ENCODE data around the gene PZP. TPM values are rescaled to one million over a fixed set of nuclear protein-coding genes. Genes with fewer than 3 reads are reported as not detected.

Gene PZP
- polyA plus RNA-seq, 1 donor (not counting 4 experiments of a cell fraction or from before 2014, with no cell fraction given): not detected

- H3K9me1 ChIP-seq (ENCODE audit: control insufficient read depth, extremely low read depth, insufficient read depth, low read length): no peaks in the 10 kb centered on the region
- H3K27me3 ChIP-seq (ENCODE audit: control insufficient read depth, extremely low read depth, insufficient read depth, low read length): no peaks in the 10 kb centered on the region
- FAIRE-seq (no peak), DNase-seq (ENCODE audit: low read depth, low spot score) (no peak)
- H3K4me2 ChIP-seq (ENCODE audit: control insufficient read depth, extremely low read depth, insufficient read depth, low read depth, low read length): no peak overlapping the region
- H3K9ac ChIP-seq (ENCODE audit: control insufficient read depth, extremely low read depth, insufficient read depth, low read length): no peak overlapping the region
- H3K36me3 ChIP-seq (ENCODE audit: control insufficient read depth in 2 of 2, extremely low read depth in 1 of 2, insufficient read depth in 2 of 2, low read length in 2 of 2): no peaks in the 10 kb centered on the region
- no peaks in the 10 kb centered on the region for H4K20me1 ChIP-seq (ENCODE audit: control insufficient read depth, extremely low read depth, insufficient read depth, low read length)
- dilution Hi-C loops (cut with MboI; ENCODE audit: extremely low pct_ligation_motif_present, low sequenced_read_pairs): no loop called here
- H3K4me3 ChIP-seq (ENCODE audit: control insufficient read depth in 2 of 3, extremely low read depth in 1 of 3, insufficient read depth in 2 of 3, low read depth in 1 of 3, low read length in 3 of 3): no peak overlapping the region
- H3K27ac ChIP-seq (ENCODE audit: control insufficient read depth, insufficient read depth, low read length): no peak overlapping the region
- no peaks in the 10 kb centered on the region for H3K79me2 ChIP-seq (ENCODE audit: control insufficient read depth, insufficient read depth, low read length)
- TF ChIP-seq CTCF (optimal IDR thresholded peaks at IDR 0.05 in 1 of 3, IDR thresholded peaks at IDR 0.05 in 1 of 3, conservative IDR thresholded peaks at IDR 0.05 in 1 of 3; ENCODE audit: extremely low read depth in 1 of 3, insufficient read depth in 2 of 3, low read length in 3 of 3): no peak
- no peak for TF ChIP-seq EZH2 (IDR thresholded peaks at IDR 0.05; ENCODE audit: low read length)
- no peaks in the 10 kb centered on the region for H3K4me1 ChIP-seq (ENCODE audit: control insufficient read depth, extremely low read depth, insufficient read depth, low read length)
- no peak overlapping the region for H2AFZ ChIP-seq (ENCODE audit: control insufficient read depth, low read length)
- H3K9me3 ChIP-seq (ENCODE audit: control insufficient read depth, low read depth, low read length): no peaks in the 10 kb centered on the region
Measured at GRCh38 chr12:9243999-9244649, 35.9 kb upstream of the PZP start.

GRCh38 chr12:9241301-9241700 lies 33.1 kb upstream of the PZP start:
- Histone ChIP-seq H3K27me3 (ENCODE audit: control insufficient read depth, extremely low read depth, insufficient read depth, low read length) (no peaks in the 10 kb centered on the region), H4K20me1 (ENCODE audit: control insufficient read depth, extremely low read depth, insufficient read depth, low read length) (no peaks in the 10 kb centered on the region), H3K9me3 (ENCODE audit: control insufficient read depth, low read depth, low read length) (no peaks in the 10 kb centered on the region), H3K27ac (ENCODE audit: control insufficient read depth, insufficient read depth, low read length) (no peak overlapping the region), H3K9ac (ENCODE audit: control insufficient read depth, extremely low read depth, insufficient read depth, low read length) (no peak overlapping the region), H3K9me1 (ENCODE audit: control insufficient read depth, extremely low read depth, insufficient read depth, low read length) (no peaks in the 10 kb centered on the region), H3K36me3 (ENCODE audit: control insufficient read depth in 2 of 2, extremely low read depth in 1 of 2, insufficient read depth in 2 of 2, low read length in 2 of 2) (no peaks in the 10 kb centered on the region), H3K4me1 (ENCODE audit: control insufficient read depth, extremely low read depth, insufficient read depth, low read length) (no peaks in the 10 kb centered on the region), H2AFZ (ENCODE audit: control insufficient read depth, low read length) (no peak overlapping the region), H3K79me2 (ENCODE audit: control insufficient read depth, insufficient read depth, low read length) (no peaks in the 10 kb centered on the region), H3K4me3 (ENCODE audit: control insufficient read depth in 2 of 3, extremely low read depth in 1 of 3, insufficient read depth in 2 of 3, low read depth in 1 of 3, low read length in 3 of 3) (no peak overlapping the region), H3K4me2 (ENCODE audit: control insufficient read depth, extremely low read depth, insufficient read depth, low read depth, low read length) (no peak overlapping the region)
- dilution Hi-C loops (cut with MboI; ENCODE audit: extremely low pct_ligation_motif_present, low sequenced_read_pairs): no loop called here
- FAIRE-seq (no peak), DNase-seq (ENCODE audit: low read depth, low spot score) (no peak)
- TF ChIP-seq EZH2 (IDR thresholded peaks at IDR 0.05; ENCODE audit: low read length) (no peak), CTCF (optimal IDR thresholded peaks at IDR 0.05 in 1 of 3, IDR thresholded peaks at IDR 0.05 in 1 of 3, conservative IDR thresholded peaks at IDR 0.05 in 1 of 3; ENCODE audit: extremely low read depth in 1 of 3, insufficient read depth in 2 of 3, low read length in 3 of 3) (no peak)
